ENCODE measurements around the gene JAZF1.

DNA sequence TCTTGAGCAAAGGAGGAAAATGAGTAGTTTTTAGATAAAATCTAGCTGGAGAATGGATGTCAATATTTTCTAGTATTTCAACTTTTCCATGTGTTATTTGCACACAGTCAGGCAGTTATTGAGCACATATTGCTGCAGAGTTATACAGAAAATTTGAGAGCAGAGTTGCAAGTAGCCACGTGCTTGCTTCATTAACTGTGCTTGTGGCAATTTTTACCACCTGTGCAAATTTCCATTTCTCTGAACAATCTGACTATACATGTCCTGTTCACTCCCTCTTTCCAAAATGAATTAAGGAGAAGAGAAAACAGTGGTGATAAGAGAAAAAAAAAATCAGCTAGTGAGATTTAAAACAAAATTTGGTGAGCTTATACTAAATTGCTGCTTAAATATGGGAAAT lies 262.1 kb downstream of the JAZF1 start:
- TF ChIP-seq POLR2A (IDR thresholded peaks at IDR 0.05): no peak
- TF ChIP-seq, protein P1, sequence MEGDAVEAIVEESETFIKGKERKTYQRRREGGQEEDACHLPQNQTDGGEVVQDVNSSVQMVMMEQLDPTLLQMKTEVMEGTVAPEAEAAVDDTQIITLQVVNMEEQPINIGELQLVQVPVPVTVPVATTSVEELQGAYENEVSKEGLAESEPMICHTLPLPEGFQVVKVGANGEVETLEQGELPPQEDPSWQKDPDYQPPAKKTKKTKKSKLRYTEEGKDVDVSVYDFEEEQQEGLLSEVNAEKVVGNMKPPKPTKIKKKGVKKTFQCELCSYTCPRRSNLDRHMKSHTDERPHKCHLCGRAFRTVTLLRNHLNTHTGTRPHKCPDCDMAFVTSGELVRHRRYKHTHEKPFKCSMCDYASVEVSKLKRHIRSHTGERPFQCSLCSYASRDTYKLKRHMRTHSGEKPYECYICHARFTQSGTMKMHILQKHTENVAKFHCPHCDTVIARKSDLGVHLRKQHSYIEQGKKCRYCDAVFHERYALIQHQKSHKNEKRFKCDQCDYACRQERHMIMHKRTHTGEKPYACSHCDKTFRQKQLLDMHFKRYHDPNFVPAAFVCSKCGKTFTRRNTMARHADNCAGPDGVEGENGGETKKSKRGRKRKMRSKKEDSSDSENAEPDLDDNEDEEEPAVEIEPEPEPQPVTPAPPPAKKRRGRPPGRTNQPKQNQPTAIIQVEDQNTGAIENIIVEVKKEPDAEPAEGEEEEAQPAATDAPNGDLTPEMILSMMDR (IDR thresholded peaks at IDR 0.05): no peak
